ENCODE results near the gene IFIT2.

DNA sequence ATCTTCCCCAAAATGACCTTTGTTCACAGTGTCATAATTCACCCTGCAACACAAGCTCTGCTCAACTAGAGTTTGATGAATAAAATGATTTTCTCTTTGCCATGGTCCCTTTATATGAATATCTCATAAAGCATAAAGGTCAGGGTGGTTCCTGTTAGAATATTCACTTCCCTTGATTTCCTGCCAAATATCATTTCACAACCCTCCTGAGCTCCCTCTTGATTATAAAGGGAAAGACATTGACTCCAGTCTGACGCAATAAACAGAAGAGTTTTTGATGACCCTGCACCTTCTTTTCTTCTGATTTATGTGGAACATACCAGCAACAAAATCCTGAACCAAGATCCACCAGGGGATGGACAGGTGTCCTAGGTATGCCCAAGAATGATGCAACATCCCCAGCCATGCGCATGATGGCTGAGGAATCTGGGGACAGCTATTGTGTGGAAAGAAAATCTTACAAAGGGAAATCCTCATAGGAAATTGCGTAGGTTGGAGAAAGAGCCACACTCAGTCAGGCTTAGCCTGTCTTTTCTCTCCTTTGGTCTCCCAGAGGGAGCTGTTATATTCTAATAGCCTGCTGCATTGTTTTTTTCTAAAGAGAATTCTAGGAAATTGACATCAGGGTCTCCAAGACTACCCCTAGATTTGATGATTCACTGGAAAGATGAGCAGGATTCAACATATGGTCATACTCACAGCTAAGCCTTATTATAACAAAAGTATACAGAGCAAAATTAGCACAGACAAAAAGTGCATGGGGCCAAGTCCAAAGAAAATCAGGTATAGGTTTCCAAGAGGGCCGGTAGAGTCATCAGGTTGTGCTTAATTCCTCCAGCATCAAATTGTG, 44.8 kb downstream of the IFIT2 start:
- TF ChIP-seq CTCF (conservative IDR thresholded peaks at IDR 0.05; ENCODE audit: low read length) (no peak), EZH2phosphoT487 (IDR thresholded peaks at IDR 0.05; ENCODE audit: borderline replicate concordance) (no peak)
